Stimulated activated CD8-positive, alpha-beta memory T cell treated with anti-CD3 and anti-CD28 coated beads, Interleukin-15, amount 100 ng/mL, for 48 hours (primary cell): ENCODE results near the gene NEK7.

ENCODE experiments used
- DNase-seq, 2 donors: peaks; one replicate each; pipeline ENCODE4 v3.0.0-alpha.2; 2020; ENCODE audit warnings: low read depth in 2 of 2

Gene NEK7

GRCh38 chr1:198352975-198353695, 196.3 kb downstream of the NEK7 start:
- DNase-seq, result no peak

GRCh38 chr1:198357937-198358336, 201.1 kb downstream of the NEK7 start:
- no peak for DNase-seq

- no peak for DNase-seq
Observed at GRCh38 chr1:198359024-198359653, 202.3 kb downstream of the NEK7 start.

- DNase-seq, result no peak
Observed at GRCh38 chr1:198360208-198360729, 203.5 kb downstream of the NEK7 start.

- DNase-seq, result no peak
Observed at GRCh38 chr1:198361237-198361767, 204.5 kb downstream of the NEK7 start.

- no peak for DNase-seq
Observed at GRCh38 chr1:198363625-198364151, 206.9 kb downstream of the NEK7 start.

- no peak for DNase-seq
Observed at GRCh38 chr1:198364471-198364870, 207.7 kb downstream of the NEK7 start.

GRCh38 chr1:198367296-198367695, 210.5 kb downstream of the NEK7 start:
- no peak for DNase-seq

GRCh38 chr1:198370996-198371395, 214.2 kb downstream of the NEK7 start:
- DNase-seq, result no peak
